OCI-LY7 (cell line): Measurements from ENCODE around the gene CCDC32.

ENCODE experiments used
- EZH2phosphoT487 ChIP-seq: fragments of 200-600 bp; sonication (generic); IDR thresholded peaks from 2 replicates; pipeline ENCODE4 v1.6.1; 2018; ENCODE audit warnings: low read depth, borderline replicate concordance, mild to moderate bottlenecking, mixed run types, antibody characterized with exemption, low read length, moderate library complexity, mixed read lengths
- TF ChIP-seq, protein P1 (sequence below): fragments of 200-600 bp; sonication (generic); conservative IDR thresholded peaks from 2 replicates; pipeline ENCODE4 v1.5.1; 2014; ENCODE audit warnings: mild to moderate bottlenecking, antibody characterized with exemption, low read length, moderate library complexity, mixed read lengths

DNA sequence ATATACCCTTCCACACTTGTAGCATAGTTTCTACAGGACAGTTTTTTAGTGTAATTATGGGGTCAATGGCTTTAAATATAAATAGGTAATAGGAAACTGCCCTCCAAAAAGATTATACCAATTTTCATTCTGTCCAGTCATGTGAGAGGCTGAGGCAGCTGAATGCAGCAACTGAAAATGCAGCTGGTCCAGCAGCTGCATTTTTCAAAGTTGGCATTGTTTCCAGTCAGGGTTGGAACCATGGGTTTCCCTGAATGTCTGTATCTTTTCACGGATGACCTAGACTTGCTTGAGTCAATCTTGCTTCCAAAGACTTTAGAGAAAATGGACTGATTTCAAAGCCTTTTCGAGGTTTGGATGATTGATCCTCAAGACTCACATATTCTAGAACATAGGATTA, 19.3 kb upstream of the CCDC32 start:
- no peak for TF ChIP-seq EZH2phosphoT487
- TF ChIP-seq, protein P1, sequence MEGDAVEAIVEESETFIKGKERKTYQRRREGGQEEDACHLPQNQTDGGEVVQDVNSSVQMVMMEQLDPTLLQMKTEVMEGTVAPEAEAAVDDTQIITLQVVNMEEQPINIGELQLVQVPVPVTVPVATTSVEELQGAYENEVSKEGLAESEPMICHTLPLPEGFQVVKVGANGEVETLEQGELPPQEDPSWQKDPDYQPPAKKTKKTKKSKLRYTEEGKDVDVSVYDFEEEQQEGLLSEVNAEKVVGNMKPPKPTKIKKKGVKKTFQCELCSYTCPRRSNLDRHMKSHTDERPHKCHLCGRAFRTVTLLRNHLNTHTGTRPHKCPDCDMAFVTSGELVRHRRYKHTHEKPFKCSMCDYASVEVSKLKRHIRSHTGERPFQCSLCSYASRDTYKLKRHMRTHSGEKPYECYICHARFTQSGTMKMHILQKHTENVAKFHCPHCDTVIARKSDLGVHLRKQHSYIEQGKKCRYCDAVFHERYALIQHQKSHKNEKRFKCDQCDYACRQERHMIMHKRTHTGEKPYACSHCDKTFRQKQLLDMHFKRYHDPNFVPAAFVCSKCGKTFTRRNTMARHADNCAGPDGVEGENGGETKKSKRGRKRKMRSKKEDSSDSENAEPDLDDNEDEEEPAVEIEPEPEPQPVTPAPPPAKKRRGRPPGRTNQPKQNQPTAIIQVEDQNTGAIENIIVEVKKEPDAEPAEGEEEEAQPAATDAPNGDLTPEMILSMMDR, result no peak
